ENCODE measurements around the gene RCE1.

RCE1 gene

DNA sequence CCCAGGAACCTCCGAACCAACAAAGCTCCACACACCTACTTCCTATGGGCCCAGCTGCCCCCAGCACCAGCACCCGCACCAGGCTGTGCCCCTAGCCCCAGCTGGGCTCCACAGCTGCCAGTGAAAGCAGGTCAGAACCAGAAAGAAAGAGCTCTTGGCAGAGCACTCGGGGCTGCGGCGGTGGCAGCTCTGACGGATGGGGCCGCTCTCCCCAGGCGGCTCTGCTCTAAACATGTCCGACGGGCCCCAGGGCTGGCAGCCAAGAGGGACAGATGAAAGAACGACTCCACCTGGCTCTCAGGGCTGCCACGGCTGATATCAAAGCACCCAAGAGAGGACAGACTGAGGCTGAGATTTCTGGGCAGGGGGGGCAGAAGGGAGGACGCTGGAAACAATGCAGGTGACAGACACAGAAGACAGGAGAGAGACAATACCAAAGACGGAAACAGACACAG is 39.3 kb downstream of the RCE1 start (continued):
- TF ChIP-seq, protein P1, sequence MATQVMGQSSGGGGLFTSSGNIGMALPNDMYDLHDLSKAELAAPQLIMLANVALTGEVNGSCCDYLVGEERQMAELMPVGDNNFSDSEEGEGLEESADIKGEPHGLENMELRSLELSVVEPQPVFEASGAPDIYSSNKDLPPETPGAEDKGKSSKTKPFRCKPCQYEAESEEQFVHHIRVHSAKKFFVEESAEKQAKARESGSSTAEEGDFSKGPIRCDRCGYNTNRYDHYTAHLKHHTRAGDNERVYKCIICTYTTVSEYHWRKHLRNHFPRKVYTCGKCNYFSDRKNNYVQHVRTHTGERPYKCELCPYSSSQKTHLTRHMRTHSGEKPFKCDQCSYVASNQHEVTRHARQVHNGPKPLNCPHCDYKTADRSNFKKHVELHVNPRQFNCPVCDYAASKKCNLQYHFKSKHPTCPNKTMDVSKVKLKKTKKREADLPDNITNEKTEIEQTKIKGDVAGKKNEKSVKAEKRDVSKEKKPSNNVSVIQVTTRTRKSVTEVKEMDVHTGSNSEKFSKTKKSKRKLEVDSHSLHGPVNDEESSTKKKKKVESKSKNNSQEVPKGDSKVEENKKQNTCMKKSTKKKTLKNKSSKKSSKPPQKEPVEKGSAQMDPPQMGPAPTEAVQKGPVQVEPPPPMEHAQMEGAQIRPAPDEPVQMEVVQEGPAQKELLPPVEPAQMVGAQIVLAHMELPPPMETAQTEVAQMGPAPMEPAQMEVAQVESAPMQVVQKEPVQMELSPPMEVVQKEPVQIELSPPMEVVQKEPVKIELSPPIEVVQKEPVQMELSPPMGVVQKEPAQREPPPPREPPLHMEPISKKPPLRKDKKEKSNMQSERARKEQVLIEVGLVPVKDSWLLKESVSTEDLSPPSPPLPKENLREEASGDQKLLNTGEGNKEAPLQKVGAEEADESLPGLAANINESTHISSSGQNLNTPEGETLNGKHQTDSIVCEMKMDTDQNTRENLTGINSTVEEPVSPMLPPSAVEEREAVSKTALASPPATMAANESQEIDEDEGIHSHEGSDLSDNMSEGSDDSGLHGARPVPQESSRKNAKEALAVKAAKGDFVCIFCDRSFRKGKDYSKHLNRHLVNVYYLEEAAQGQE (tag by site-specific recombination; IDR thresholded peaks at IDR 0.05), result no peak
- TF ChIP-seq, protein P2, sequence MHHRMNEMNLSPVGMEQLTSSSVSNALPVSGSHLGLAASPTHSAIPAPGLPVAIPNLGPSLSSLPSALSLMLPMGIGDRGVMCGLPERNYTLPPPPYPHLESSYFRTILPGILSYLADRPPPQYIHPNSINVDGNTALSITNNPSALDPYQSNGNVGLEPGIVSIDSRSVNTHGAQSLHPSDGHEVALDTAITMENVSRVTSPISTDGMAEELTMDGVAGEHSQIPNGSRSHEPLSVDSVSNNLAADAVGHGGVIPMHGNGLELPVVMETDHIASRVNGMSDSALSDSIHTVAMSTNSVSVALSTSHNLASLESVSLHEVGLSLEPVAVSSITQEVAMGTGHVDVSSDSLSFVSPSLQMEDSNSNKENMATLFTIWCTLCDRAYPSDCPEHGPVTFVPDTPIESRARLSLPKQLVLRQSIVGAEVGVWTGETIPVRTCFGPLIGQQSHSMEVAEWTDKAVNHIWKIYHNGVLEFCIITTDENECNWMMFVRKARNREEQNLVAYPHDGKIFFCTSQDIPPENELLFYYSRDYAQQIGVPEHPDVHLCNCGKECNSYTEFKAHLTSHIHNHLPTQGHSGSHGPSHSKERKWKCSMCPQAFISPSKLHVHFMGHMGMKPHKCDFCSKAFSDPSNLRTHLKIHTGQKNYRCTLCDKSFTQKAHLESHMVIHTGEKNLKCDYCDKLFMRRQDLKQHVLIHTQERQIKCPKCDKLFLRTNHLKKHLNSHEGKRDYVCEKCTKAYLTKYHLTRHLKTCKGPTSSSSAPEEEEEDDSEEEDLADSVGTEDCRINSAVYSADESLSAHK (tag by site-specific recombination; IDR thresholded peaks at IDR 0.05), result no peak
- TF ChIP-seq ZNF121 (tag by site-specific recombination; IDR thresholded peaks at IDR 0.05) (no peak), SP2 (tag by site-specific recombination; IDR thresholded peaks at IDR 0.05) (no peak)
- TF ChIP-seq, protein P3, sequence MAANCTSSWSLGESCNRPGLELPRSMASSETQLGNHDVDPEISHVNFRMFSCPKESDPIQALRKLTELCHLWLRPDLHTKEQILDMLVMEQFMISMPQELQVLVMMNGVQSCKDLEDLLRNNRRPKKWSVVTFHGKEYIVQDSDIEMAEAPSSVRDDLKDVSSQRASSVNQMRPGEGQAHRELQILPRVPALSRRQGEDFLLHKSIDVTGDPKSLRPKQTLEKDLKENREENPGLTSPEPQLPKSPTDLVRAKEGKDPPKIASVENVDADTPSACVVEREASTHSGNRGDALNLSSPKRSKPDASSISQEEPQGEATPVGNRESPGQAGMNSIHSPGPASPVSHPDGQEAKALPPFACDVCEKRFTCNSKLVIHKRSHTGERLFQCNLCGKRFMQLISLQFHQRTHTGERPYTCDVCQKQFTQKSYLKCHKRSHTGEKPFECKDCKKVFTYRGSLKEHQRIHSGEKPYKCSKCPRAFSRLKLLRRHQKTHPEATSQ (tag by site-specific recombination; IDR thresholded peaks at IDR 0.05), result no peak

DNA sequence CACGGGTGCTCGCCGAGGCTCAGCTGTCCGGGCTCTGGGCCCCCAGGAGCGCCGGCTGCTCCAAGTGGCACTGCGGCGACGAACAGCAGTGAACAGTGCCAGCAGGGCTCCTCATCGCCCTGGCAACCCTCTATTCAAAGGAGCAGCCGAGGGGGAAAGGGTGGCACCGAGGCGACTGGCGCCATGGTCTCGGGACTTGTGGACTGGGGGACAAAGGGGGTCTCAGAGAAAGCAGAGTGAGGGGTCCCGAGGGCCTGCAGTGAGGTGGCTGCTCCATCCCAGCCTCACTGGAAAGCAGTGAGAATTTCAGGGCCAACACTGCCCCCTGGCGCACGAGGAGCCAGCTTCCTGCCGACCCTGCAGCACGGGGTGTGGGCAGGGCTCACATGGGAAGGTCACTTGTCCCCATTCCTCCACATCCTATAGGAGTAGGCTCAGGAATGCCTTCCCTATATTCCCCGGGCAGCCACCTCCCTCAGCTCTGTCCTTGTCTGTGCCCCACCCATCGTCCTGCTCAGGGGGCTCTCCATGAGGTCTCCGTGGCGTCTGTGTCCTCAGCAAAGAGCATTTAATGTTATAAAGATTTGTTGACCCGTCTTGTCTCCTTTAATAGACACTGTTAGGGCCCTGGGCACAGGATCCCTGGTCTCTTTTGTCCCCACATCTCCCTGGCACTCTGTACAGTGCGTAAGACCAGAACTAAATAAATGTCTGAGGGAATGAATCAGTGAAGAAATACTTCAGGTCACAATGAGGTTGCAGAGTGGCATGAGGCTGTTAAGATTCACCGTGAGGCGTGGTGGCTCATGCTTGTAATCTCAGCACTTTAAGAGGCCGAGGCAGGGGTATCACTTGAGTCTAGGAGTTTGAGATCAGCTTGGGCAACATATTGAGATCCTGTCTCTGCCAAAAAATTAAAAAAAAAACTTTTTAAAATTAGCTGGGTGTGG is 40.0 kb downstream of the RCE1 start:
- ChIA-PET CTCF (interaction anchor here (0.5 to 4.1 kb wide), 20 partner anchors 8 to 445 kb away, joined by 3 to 24 read pairs (median 4); partner anchors contain the start of genes C11orf86 and RCE1), POLR2A (interaction anchor here (0.8 to 2.1 kb wide), 5 partner anchors 27 to 205 kb away, joined by 3 to 9 read pairs (median 4); partner anchors contain the start of genes RBM4B and RCE1)
- Histone ChIP-seq H3K27ac (ENCODE audit: extremely low read depth, low read depth, low read length) (no peak overlapping the region), H3K36me3 (ENCODE audit: control insufficient read depth in 2 of 2, insufficient read depth in 1 of 2, low read length in 2 of 2) (no peaks in the 10 kb centered on the region), H3K4me1 (ENCODE audit: control insufficient read depth, insufficient read depth, low read length) (no peaks in the 10 kb centered on the region), H3K4me3 (ENCODE audit: low read depth, low read length) (no peak overlapping the region), H3K9me3 (ENCODE audit: control insufficient read depth, insufficient read depth, low read depth, low read length) (no peaks in the 10 kb centered on the region)
- no peak for TF ChIP-seq ZNF664 (tag by site-specific recombination; IDR thresholded peaks at IDR 0.05)
- peak; percentile 31 for TF ChIP-seq GLIS1 (tag by site-specific recombination; IDR thresholded peaks at IDR 0.05)
- TF ChIP-seq ZNF391 (tag by site-specific recombination; IDR thresholded peaks at IDR 0.05; ENCODE audit: borderline replicate concordance, low read depth), result no peak
- no peak for TF ChIP-seq REPIN1 (tag by site-specific recombination; IDR thresholded peaks at IDR 0.05; ENCODE audit: low read depth)
- no peak for TF ChIP-seq MEIS1 (CRISPR knock-in tag; IDR thresholded peaks at IDR 0.05; ENCODE audit: borderline replicate concordance)
- TF ChIP-seq FEZF1 (tag by site-specific recombination; IDR thresholded peaks at IDR 0.05), result no peak
- TF ChIP-seq GLI2 (tag by site-specific recombination; IDR thresholded peaks at IDR 0.05; ENCODE audit: borderline replicate concordance, low read depth), result no peak
- TF ChIP-seq IKZF3 (tag by site-specific recombination; IDR thresholded peaks at IDR 0.05), result peak; percentile 59
- no peak for TF ChIP-seq ZNF510 (tag by site-specific recombination; IDR thresholded peaks at IDR 0.05; ENCODE audit: insufficient replicate concordance)
- TF ChIP-seq, protein P4, sequence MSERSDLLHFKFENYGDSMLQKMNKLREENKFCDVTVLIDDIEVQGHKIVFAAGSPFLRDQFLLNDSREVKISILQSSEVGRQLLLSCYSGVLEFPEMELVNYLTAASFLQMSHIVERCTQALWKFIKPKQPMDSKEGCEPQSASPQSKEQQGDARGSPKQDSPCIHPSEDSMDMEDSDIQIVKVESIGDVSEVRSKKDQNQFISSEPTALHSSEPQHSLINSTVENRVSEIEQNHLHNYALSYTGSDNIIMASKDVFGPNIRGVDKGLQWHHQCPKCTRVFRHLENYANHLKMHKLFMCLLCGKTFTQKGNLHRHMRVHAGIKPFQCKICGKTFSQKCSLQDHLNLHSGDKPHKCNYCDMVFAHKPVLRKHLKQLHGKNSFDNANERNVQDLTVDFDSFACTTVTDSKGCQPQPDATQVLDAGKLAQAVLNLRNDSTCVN (tag by site-specific recombination; optimal IDR thresholded peaks at IDR 0.05), result no peak
- no peak for TF ChIP-seq ZNF792 (tag by site-specific recombination; IDR thresholded peaks at IDR 0.05)
- TF ChIP-seq, protein P5, sequence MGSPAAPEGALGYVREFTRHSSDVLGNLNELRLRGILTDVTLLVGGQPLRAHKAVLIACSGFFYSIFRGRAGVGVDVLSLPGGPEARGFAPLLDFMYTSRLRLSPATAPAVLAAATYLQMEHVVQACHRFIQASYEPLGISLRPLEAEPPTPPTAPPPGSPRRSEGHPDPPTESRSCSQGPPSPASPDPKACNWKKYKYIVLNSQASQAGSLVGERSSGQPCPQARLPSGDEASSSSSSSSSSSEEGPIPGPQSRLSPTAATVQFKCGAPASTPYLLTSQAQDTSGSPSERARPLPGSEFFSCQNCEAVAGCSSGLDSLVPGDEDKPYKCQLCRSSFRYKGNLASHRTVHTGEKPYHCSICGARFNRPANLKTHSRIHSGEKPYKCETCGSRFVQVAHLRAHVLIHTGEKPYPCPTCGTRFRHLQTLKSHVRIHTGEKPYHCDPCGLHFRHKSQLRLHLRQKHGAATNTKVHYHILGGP (tag by site-specific recombination; IDR thresholded peaks at IDR 0.05), result no peak
- no peak for TF ChIP-seq ZNF785 (tag by site-specific recombination; IDR thresholded peaks at IDR 0.05)
- TF ChIP-seq, protein P6, sequence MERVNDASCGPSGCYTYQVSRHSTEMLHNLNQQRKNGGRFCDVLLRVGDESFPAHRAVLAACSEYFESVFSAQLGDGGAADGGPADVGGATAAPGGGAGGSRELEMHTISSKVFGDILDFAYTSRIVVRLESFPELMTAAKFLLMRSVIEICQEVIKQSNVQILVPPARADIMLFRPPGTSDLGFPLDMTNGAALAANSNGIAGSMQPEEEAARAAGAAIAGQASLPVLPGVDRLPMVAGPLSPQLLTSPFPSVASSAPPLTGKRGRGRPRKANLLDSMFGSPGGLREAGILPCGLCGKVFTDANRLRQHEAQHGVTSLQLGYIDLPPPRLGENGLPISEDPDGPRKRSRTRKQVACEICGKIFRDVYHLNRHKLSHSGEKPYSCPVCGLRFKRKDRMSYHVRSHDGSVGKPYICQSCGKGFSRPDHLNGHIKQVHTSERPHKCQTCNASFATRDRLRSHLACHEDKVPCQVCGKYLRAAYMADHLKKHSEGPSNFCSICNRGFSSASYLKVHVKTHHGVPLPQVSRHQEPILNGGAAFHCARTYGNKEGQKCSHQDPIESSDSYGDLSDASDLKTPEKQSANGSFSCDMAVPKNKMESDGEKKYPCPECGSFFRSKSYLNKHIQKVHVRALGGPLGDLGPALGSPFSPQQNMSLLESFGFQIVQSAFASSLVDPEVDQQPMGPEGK (tag by site-specific recombination; IDR thresholded peaks at IDR 0.05), result 0 out of 2 replicates have a peak, but pooled peaks have one; percentile 17
- TF ChIP-seq ZNF747 (tag by site-specific recombination; IDR thresholded peaks at IDR 0.05), result no peak
- peak; percentile 35; the same call in 1 of the 2 replicates for TF ChIP-seq ZNF423 (tag by site-specific recombination; IDR thresholded peaks at IDR 0.05)
- TF ChIP-seq ZNF48 (tag by site-specific recombination; IDR thresholded peaks at IDR 0.05), result no peak
